ENCODE measurements around the gene BANF1.

Gene BANF1

DNA sequence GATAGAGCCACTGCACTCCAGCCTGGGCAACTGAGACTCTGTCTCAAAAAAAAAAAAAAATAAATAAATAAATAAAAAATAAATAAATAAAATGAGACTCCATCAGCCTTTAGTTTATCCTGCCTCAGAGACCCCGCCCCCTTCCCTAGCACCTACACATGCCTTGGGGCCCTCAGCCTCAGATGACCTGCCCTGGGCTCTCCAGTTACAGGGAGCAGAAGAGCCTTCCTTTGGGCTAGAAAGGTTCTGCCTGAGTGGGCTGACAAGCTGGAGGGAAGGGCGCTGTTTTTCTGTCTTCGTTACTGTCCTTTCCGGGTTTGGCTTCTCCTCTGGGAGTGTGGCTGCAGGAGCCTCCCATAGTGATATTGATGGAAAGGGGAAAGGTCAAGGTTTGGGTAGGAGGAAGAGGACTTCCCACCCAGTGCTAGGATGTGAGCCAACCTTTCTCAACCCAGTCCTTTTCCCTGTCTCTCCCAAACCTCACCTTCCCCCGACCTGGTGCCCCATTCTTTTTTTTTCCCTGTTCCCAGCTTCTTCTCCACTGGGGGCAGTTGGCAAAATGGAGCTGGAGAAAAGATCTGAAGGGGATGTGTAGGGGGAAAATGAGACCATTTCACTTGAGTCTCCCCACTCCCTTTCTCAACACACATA, 48.4 kb downstream of the BANF1 start:
- TF ChIP-seq, protein P1, sequence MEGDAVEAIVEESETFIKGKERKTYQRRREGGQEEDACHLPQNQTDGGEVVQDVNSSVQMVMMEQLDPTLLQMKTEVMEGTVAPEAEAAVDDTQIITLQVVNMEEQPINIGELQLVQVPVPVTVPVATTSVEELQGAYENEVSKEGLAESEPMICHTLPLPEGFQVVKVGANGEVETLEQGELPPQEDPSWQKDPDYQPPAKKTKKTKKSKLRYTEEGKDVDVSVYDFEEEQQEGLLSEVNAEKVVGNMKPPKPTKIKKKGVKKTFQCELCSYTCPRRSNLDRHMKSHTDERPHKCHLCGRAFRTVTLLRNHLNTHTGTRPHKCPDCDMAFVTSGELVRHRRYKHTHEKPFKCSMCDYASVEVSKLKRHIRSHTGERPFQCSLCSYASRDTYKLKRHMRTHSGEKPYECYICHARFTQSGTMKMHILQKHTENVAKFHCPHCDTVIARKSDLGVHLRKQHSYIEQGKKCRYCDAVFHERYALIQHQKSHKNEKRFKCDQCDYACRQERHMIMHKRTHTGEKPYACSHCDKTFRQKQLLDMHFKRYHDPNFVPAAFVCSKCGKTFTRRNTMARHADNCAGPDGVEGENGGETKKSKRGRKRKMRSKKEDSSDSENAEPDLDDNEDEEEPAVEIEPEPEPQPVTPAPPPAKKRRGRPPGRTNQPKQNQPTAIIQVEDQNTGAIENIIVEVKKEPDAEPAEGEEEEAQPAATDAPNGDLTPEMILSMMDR (conservative IDR thresholded peaks at IDR 0.05; ENCODE audit: control insufficient read depth, insufficient read depth, low read depth, low read length), result no peak
- DNase-seq (ENCODE audit: low read depth), result no peak
- no peak overlapping the region for H3K4me3 ChIP-seq (ENCODE audit: control insufficient read depth, low read depth, low read length)

DNA sequence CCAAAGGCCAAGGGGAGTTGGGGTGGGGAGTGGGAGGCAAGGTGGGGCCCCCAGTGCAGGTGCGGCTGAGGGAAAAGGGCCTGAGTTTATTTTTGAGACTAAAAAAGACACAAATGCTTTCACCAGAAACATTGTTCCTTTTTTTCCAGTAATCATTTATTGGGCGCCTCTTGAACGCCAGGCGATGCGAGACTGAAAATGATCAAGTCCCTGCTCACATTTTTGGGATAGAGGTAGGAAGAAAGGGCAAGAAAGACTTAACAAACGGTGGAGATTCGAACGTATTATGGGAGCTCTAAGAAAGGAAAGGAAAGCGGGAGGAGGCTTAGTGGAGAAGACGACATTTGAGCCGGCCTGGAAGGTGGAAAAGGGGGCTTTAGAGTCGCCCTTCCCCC, 49.1 kb downstream of the BANF1 start:
- peak overlapping the region; percentile 98 for H3K4me3 ChIP-seq (ENCODE audit: control insufficient read depth, low read depth, low read length)
- TF ChIP-seq, protein P1 (conservative IDR thresholded peaks at IDR 0.05; ENCODE audit: control insufficient read depth, insufficient read depth, low read depth, low read length), result no peak
- DNase-seq (ENCODE audit: low read depth), result no peak

DNA sequence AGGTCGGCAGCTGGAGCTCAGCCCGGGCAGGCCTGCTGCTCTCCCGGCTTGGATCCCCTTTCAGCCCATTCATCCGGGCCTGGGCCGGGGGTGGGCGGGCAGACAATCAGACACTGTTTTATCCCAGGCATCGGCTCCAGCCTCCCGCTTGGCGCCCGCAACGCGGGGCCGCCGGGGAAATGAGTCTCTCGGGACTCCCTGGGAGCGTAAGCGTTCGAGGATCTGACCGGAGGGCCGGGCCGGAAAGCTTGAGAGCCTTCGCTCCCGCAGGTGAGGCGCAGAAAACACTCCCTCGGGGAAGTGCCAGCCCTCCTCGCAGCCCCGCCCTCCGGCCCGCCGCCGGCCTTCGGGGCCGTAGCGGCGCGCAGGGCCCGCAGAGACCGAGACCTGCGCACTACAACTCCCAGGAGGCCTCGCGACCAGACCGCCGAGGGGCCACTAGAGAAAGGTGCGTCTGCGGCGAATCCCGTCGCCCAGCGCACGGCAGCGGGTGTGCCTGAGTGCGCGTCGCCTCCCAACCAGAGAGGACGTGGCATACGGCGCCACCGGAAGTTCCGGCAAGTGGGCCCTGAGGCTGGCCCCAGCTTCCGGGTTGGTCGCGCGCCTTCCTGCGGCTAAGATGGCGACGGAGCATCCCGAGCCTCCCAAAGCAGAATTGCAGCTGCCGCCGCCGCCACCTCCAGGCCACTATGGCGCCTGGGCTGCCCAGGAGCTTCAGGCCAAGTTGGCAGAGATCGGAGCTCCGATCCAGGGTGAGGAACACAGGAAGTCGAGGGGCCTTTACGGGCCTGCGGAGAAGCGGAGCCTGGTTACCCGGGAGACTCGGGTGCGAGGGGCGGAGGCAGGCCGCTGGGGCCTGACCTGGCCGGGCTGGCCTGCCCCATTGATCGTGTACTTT, 49.7 kb downstream of the BANF1 start, which contains the start of gene SF3B2:
SF3B2 (plus strand) TSS at position 599 of the 898 bp plus-strand sequence; CDS start at position 620, 21 bp downstream.
- peak; percentile 96 for DNase-seq (ENCODE audit: low read depth)
- TF ChIP-seq, protein P1 (conservative IDR thresholded peaks at IDR 0.05; ENCODE audit: control insufficient read depth, insufficient read depth, low read depth, low read length), result no peak
- H3K4me3 ChIP-seq (ENCODE audit: control insufficient read depth, low read depth, low read length), result peak within 1 kb of the TSS; percentile 98

DNA sequence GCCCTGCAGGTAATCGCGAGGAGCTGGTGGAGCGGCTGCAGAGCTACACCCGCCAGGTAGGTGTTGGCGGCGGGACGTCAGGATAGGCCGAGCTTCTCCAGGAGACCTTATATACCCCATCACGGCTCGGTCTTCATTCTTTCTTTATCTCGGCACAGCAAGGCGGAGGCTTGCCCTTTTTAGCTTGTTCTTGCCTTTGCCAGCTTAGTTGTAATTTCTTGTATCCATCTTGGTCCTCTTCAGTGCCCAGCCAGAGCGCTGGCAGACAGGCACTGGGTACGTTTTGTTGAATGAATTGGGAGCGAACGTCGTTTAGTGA, 50.3 kb downstream of the BANF1 start:
- TF ChIP-seq, protein P1 (conservative IDR thresholded peaks at IDR 0.05; ENCODE audit: control insufficient read depth, insufficient read depth, low read depth, low read length), result no peak
- DNase-seq (ENCODE audit: low read depth), result no peak
- peak overlapping the region; percentile 98 for H3K4me3 ChIP-seq (ENCODE audit: control insufficient read depth, low read depth, low read length)
